Stomach (tissue), 4 donors: ENCODE results near the gene BCAR1.

ENCODE experiments used
- CTCF ChIP-seq, 7 experiments: fragments of 450-650 bp in 4 of 7; fragments of 200-600 bp in 3 of 7; sonication (generic) in 3 of 7; IDR thresholded peaks; one replicate each; pipeline ENCODE4 v1.5.1; 2016 to 2019; ENCODE audit warnings: antibody characterized with exemption in 7 of 7, control low read depth in 2 of 7, mild to moderate bottlenecking in 1 of 7
- EP300 ChIP-seq: sonication (generic); formaldehyde crosslinking; IDR thresholded peaks from one replicate; pipeline ENCODE4 v1.6.1; 2017; ENCODE audit warnings: antibody characterized with exemption
- POLR2A ChIP-seq, 4 donors: fragments of 450-650 bp; IDR thresholded peaks; one replicate each; pipeline ENCODE4 v1.6.1; 2016; ENCODE audit warnings: antibody characterized with exemption in 4 of 4, control low read depth in 2 of 4, mild to moderate bottlenecking in 1 of 4, moderate library complexity in 1 of 4
- POLR2AphosphoS5 ChIP-seq, 3 donors: sonication (generic); formaldehyde crosslinking; IDR thresholded peaks; one replicate each; pipeline ENCODE4 v1.6.1; 2016; ENCODE audit warnings: antibody characterized with exemption in 3 of 3

GRCh38 chr16:75279305-75279704, 27.9 kb upstream of the BCAR1 start:
- TF ChIP-seq EP300 (no peak), POLR2A (IDR thresholded peaks at IDR 0.05) (no peak), POLR2AphosphoS5 (IDR thresholded peaks at IDR 0.05) (no peak), CTCF (IDR thresholded peaks at IDR 0.05) (no peak)
